ENCODE results near the gene EFEMP1. TPM values are rescaled to one million over a fixed set of nuclear protein-coding genes. Genes with fewer than 3 reads are reported as not detected.
A peak's percentile ranks its signal among the peaks of the same experiment; 100 is the strongest.

Gene EFEMP1
- total and polyA plus RNA-seq, 10 of the 15 experiments (the other 5 are each of a cell fraction or from before 2014, with no cell fraction given), result 0.27 to 1.2 (median 0.35) TPM; not detected in 6

GRCh38 chr2:55898386-55899040 is 25.1 kb downstream of the EFEMP1 start (continued):
- TF ChIP-seq NRF1 (conservative IDR thresholded peaks at IDR 0.05; ENCODE audit: low read depth, low read length), result no peak
- TF ChIP-seq SIX5 (IDR thresholded peaks at IDR 0.05; ENCODE audit: low read depth, low read length, severe bottlenecking), result no peak
- no peak for TF ChIP-seq PKNOX1 (IDR thresholded peaks at IDR 0.05)
- TF ChIP-seq IKZF2 (IDR thresholded peaks at IDR 0.05), result no peak
- no peak for TF ChIP-seq CHD4 (IDR thresholded peaks at IDR 0.05)

- TF ChIP-seq MYB (IDR thresholded peaks at IDR 0.05; ENCODE audit: borderline replicate concordance, low read depth, low read length), result no peak
- no peak for TF ChIP-seq IKZF1 (conservative IDR thresholded peaks at IDR 0.05)
- no peak for TF ChIP-seq PML (IDR thresholded peaks at IDR 0.05; ENCODE audit: low read length)
- TF ChIP-seq KLF5 (IDR thresholded peaks at IDR 0.05; ENCODE audit: partially characterized antibody), result no peak
- ATAC-seq, result peak; percentile 52
- Histone ChIP-seq H3K4me3 (no peak overlapping the region), H3K9ac (ENCODE audit: control insufficient read depth, insufficient read depth, low read length) (no peak overlapping the region), H4K20me1 (ENCODE audit: control insufficient read depth, insufficient read depth) (no peaks in the 10 kb centered on the region), H3K4me2 (ENCODE audit: control insufficient read depth, insufficient read depth) (no peak overlapping the region), H3K27ac (ENCODE audit: control insufficient read depth, insufficient read depth) (no peak overlapping the region), H3K4me1 (ENCODE audit: control insufficient read depth, insufficient read depth, low read length) (no peaks in the 10 kb centered on the region), H3K27me3 (replicated peaks in 1 of 2; ENCODE audit: control insufficient read depth in 2 of 2, insufficient read depth in 2 of 2, low read length in 1 of 2) (no peaks in the 10 kb centered on the region; a peak in 1 of 4 replicates), H3K36me3 (ENCODE audit: control insufficient read depth in 2 of 2, insufficient read depth in 2 of 2, low read length in 1 of 2) (no peaks in the 10 kb centered on the region), H3K79me2 (ENCODE audit: control insufficient read depth, insufficient read depth, low read length) (no peaks in the 10 kb centered on the region), H3K9me3 (replicated peaks; ENCODE audit: control insufficient read depth, insufficient read depth, low read length) (no peaks in the 10 kb centered on the region), H2AFZ (ENCODE audit: control insufficient read depth, low read depth, low read length) (no peak overlapping the region)
- no peak for FAIRE-seq
- no TSS peak for BruUV-seq (replicated peaks)
- ChIA-PET CTCF (interaction anchor here (1.6 kb wide), 1 partner anchor 10 kb away, joined by 4 read pairs; no protein-coding TSS in a partner anchor), RAD21 (ENCODE audit: unreplicated experiment) (no interaction called here), POLR2A (no interaction called here), SMC1A (ENCODE audit: uncharacterized antibody, unreplicated experiment) (no interaction called here)
- DNase-seq (ENCODE audit: low read depth, low spot score), result no peak
- in situ Hi-C loops (cut with MboI), result no loop called here
- intact Hi-C loops (cut with micrococcal nuclease; ENCODE audit: unreplicated experiment), result no loop called here
Observed at GRCh38 chr2:55896633-55897032, 26.9 kb downstream of the EFEMP1 start.
